Measurements from ENCODE around the gene ZNF695. TPM values are rescaled to one million over a fixed set of nuclear protein-coding genes. Genes with fewer than 3 reads are reported as not detected.
"Not testable (repeated sequence)": the region's sequence is repeated elsewhere in the genome, so short reads cannot be mapped to it uniquely, and the experiment has no call there.

ZNF695 gene
- 12.0 and 13.1 TPM in 2 replicates for total RNA-seq (2014; rRNA removed; shearing (Covaris generic))
- polyA plus RNA-seq (2014; cell fraction: nucleus; rRNA removed): 17.0 and 25.7 TPM in 2 replicates

DNA sequence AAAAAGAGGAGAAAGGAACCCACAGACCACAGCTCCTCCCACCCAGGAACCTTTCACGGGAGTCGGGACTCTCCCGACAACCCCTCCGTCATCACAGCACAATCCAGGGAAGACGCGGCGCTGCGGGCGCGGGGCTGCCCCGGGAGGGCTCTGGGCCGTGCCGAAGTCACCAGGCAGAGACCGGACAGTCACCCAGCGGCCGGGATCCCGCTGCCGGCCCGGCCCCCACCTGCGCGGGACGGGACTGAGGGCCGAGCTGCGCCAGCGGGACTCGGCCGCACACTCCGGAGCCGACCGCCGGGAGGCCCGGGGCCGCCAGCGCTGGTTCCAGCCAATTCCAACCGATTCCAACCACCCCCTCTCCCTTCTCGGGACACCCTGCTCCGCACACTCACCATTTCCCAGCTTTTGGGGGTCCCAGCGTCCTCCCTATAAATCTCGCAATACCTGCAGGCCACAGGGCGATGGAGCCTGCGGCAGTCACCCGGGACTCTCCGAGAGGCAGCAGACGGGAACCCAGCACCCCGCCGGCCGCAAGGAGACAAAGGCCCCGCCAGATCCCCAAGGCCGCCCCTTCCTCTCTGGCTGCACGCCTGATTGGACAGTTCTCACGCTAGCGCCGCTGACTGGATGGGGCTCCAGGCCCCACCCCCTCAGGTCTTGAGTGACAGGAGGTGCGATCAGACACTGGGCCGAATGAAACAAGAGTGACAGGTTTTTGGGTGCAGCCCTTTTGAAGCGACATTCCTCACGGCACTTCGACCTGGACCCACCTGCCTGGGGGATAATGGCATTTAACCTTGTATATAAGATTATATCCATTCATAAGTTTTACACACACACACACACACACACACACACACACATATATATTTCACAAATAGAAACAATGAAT, at the start of gene ZNF695:
ZNF695 (minus strand) TSS at position 547 of the 895 bp plus-strand sequence; CDS start at position 398, 149 bp downstream.
- DNase-seq (ENCODE audit: extremely low read depth, low read depth): peak; percentile 98

DNA sequence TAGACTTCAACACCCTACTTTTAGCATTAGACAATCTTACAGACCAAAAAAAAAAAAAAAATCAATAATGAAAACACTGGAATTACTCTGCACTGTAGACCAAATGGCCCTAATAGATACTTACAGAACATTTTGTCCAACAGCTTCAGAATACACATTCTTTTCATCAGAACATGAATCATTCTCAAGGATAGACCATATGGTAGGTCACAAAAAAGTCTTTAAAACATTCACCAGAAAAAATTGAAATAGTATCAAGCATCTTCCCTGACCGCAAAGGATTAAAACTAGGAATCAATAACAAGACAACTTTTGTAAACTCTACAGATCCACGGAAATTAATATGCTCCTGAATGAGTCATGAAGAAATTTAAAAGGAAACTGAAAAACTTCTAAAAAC, 48.2 kb upstream of the ZNF695 start:
- no peak for DNase-seq (ENCODE audit: extremely low read depth, low read depth)

DNA sequence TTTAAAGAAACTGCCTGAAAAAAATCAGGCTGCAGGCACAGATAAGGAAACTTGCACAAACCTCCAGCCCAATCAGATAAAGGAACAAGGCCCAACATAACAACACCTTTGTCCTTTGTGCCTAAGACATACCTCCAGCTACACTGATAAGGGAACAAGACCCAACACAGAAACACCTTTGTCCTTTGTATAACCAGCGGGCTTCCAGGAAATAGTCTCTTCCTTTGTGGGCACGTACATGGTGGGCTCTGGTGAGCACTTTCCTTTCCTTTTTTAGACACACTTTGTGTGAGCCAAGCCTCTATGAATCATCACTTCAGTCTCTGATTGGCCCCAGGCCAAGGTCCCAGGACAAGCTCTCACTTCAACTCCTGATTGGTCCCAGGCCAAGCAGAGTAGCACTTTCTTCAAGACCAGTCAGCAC, 47.1 kb upstream of the ZNF695 start:
- DNase-seq (ENCODE audit: extremely low read depth, low read depth): no peak

DNA sequence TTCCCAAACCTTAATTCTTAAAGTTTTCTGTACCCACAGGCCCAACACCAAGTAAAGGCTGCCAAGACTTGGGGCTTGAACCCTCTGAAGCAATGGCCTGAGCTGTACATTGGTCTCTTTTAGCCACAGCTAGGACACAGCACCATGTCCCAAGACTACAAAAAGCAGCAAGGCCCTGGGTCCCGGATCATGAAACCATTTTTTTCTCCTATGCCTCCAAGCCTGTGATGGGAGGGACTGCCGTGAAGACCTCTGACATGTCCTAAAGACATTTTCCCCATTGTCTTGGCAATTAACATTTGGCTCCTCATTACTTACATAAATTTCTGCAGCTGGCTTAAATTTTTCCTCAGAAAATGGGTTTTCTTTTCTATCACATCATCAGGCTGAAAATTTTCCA, 39.8 kb upstream of the ZNF695 start:
- no peak for DNase-seq (ENCODE audit: extremely low read depth, low read depth)

DNA sequence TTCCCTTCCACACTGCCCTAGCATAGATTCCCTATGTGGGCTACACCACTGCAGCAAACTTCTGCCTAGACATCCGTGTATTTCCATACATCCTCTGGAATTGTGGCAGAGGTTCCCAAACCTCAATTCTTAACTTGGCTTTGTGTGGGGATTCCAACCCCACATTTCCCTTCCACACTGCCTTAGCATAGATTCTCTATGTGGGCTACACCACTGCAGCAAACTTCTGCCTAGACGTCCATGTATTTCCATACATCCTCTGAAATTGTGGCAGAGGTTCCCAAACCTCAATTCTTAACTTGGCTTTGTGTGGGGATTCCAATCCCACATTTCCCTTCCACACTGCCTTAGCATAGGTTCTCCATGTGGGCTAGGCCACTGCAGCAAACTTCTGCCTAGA, 39.4 kb upstream of the ZNF695 start:
- DNase-seq (ENCODE audit: extremely low read depth, low read depth): no peak

DNA sequence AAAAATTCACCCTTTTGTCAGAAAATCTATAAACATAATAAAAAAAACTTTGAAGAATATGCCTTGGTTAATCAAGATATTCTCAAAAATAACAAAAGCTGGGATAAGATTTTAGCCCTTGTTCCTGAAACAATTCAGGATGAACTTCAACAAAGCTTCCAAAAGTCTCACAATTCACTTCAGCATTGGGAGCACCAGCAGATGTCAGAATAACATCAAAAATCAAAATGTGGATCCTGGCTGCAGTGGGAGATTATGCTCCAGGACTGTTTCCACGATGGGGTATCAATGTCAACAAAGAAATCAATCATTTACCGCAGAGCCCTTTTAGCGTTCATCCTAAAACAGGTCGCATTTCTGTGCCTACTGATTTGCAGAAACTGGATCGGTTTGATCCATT, 35.5 kb upstream of the ZNF695 start:
- DNase-seq (ENCODE audit: extremely low read depth, low read depth): no peak

DNA sequence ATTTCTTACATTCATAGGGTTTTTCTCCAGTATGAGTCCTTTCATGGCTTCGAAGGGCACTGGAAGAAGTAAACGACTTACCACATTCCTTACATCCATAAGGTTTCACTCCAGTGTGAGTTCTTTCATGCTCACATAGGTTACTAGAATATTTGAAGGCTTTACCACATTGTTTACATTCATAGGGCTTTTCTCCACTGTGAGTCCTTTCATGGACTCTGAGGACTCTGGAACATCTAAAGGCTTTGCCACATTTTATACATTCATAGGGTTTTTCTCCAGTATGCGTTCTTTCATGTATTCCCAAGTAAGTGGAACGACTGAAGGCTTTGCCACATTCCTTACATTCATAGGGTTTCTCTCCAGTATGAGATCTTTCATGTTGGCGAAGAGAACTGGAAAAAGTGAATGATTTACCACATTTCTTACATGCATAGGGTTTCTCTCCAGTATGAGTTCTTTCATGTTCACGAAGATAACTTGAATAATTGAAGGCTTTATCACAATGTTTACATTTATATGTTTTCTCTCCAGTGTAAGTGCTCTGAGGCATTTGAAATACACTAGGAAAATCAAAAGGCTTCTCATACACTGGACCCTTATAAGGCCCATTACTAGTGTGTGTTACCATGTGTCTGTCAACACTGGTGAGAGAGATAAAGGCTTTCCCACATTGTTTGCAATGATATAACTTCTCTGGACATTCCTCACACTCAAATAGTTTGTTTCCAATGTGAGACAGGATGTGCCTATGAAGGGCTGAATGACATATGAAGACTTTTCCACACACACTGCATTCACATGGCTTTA, 29.9 kb upstream of the ZNF695 start:
- no peak for DNase-seq (ENCODE audit: extremely low read depth, low read depth)

DNA sequence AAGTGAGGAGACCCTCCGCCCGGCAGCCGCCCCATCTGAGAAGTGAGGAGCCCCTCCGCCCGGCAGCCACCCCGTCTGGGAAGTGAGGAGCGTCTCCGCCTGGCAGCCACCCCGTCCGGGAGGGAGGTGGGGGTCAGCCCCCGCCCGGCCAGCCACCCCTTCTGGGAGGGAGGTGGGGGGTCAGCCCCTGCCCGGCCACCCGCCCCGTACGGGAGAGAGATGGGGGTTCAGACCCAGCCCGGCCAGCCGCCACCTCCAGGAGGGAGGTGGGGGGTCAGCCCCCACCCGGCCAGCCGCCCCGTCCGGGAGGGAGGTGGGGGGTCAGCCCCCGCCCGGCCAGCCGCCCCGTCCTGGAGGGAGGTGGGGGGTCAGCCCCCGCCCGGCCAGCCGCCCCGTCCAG, 24.4 kb upstream of the ZNF695 start:
- not testable (repeated sequence) for DNase-seq (ENCODE audit: extremely low read depth, low read depth)

DNA sequence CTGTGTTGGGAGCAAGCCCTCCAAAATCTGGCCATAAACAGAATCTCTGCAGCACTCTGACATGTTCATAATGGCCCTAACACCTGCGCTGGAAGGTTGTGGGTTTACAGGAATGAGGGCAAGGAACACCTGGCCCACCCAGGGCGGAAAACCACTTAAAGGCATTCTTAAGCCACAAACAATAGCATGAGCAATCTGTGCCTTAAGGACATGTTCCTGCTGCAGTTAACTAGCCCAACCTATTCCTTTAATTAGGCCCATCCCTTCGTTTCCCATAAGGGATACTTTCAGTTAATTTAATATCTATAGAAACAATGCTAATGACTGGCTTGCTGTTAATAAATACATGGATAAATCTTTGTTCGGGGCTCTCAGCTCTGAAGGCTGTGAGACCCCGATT, 16.8 kb upstream of the ZNF695 start:
- DNase-seq (ENCODE audit: extremely low read depth, low read depth): not testable (repeated sequence)

DNA sequence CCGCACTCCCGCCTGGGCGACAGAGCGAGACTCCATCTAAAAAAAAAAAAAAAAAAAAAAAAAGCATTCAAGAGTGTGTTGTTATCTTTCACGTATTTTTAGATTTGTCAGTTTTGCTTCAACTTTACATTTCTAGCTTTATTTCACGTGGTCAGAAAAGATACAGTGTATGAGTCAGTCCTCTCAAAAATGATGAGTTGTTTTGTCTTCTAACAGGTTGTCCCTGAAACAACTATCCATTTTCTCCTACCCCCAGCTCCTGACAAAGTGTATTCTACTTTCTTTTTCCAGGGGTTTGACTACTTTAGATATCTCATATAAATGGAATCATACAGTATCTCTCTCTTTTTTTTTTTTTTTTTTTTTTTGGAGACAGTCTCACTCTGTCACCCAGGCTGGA, 5.5 kb upstream of the ZNF695 start:
- no peak for DNase-seq (ENCODE audit: extremely low read depth, low read depth)

DNA sequence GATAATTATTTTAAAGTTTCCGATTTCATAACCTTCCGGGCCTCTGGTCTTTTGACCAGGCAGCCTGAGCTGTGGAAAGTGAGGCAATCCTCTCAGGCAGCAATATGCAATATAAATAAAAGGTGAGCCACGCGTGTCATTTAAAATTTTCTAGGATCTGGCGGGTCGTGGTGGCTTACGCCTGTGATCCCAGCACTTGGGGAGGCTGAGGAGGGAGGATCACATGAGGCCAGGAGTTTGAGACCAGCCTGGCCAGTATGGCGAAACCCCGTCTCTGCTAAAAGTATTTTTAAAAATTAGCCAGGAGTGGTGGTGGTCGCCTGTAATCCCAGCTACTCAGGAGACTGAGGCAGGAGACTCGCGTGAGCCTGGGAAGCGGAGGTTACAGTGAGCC, 546 bp upstream of the ZNF695 start:
- DNase-seq (ENCODE audit: extremely low read depth, low read depth): no peak

DNA sequence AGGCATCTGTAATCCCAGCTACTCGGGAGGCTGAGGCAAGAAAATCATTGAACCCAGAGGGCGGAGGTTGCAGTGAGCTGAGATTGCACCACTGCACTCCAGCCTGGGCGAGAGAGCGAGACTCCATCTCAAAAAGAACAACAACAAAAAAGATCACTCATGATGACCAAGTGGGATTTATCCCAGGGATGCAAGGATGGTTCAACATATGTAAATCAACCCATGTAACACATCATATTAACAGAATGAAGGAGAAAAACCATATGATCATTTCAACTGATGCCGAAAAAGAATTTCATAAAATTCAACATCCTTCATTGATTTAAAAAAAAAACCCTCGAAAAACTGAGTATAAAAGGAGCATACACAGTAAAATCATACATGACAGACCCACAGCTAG, 3.8 kb downstream of the ZNF695 start:
- not testable (repeated sequence) for DNase-seq (ENCODE audit: extremely low read depth, low read depth)

DNA sequence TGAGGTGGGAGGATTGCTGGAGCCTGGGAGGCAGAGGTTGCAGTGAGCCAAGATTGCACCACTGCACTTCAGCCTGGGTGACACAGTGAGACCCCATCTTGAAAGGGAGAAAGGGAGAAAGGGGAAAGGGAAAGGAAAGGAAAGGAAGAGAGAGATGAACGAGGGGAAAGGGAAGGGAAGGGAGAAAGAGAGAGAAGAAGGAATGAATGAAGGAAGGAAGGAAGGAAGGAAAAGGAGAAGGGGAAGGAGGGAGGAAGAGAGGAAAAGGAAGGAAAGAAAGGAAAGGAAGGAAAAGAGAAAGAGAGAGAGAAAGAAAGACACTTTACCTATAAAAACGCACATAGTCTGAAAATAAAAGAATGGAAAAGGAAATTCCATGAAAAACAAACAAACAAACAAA, 18.0 kb downstream of the ZNF695 start:
- no peak for DNase-seq (ENCODE audit: extremely low read depth, low read depth)

DNA sequence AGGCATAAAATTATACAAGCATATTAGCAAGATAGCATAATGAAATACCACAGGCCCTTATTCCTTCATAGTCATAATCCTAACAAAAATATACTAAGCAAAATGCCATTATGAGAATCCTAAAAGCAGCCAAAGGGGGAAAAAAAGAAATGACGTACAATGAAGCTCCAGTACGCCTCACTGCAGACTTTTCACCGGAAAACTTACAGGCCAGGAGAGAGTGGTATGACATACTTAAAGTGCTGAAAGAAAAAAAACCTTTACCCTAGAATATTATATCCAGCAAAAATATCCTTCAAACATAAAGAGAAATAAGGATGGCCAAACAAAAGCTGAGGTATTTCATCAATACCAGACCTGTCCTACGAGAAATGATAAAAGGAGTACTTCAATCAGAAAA, 19.5 kb downstream of the ZNF695 start:
- DNase-seq (ENCODE audit: extremely low read depth, low read depth): no peak

DNA sequence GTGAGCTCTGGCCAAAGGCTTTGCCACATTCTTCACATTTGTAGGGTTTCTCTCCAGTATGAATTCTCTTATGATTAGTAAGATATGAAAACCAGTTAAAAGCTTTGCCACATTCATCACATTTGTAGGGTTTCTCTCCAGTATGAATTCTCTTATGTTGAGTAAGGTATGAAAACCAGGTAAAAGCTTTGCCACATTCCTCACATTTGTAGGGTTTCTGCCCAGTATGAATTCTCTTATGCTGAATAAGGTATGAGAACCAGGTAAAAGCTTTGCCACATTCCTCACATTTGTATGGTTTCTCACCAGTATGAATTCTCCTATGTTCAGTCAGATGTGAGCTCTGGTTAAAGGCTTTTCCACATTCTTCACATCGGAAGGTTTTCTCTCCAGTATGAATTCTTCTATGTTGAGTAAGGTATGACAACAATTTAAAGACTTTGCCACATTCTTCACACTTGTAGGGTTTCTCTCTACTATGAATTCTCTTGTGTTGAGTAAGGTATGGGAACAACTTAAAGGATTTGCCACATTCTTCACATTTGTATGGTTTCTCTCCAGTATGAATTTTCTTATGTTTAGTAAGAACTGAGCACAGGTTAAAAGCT, 20.7 kb downstream of the ZNF695 start:
- DNase-seq (ENCODE audit: extremely low read depth, low read depth): no peak

DNA sequence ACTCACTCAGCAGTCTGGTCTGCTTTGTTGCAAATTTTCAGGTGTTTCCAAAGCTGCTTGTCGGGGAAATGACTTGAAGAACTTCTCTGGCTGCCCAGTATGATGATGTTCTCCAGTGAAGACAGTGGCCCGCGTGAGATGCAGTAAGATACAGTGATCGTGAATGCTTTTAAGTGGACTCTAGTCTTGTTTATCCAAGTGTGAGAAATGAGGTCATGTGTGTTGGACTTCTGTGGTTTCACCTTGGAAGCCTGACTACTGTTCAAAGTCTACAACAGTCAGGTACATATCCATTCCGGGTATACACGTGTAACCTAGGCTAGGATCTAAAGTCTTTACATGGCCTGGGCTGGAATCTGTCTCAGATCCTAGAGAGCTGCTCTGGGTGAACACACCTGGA, 29.1 kb downstream of the ZNF695 start:
- DNase-seq (ENCODE audit: extremely low read depth, low read depth): no peak

DNA sequence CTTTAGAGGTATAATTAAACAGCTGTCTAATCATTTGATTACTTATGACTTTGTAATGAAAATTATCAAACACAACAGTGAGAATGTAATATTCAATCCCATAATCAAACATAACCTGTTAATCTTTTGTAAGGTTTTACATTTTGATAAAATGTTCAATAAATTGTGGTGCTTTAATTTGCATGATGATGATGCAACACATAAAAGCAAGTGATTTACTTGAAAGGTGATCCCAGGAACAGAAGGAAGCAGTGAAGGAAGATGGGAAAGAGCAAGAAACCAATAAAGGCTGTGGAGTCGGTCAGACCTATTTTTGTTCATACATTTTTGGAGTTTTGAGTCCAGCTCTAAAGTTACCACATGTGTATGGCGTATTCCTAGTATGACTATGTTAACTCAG, 29.6 kb downstream of the ZNF695 start:
- no peak for DNase-seq (ENCODE audit: extremely low read depth, low read depth)

DNA sequence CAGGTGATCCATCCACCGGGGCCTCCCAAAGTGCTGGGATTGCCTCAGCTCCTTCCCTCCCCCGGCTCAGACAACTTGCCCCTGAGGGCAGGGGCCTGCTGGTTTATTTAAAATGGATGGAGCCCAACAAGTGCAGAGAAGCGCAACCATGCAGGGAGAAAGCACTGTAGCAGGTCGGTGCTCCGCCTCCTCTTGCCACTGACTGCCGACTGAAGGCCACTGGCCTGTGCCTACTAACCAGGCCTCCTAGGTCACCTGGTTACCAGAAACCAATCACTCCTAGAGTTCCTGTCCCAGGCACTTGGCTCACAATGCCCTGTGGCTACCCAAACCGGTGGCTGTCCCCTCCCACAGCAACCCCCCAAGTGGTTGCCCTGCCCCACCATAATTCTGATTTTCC, 35.9 kb downstream of the ZNF695 start:
- no peak for DNase-seq (ENCODE audit: extremely low read depth, low read depth)

DNA sequence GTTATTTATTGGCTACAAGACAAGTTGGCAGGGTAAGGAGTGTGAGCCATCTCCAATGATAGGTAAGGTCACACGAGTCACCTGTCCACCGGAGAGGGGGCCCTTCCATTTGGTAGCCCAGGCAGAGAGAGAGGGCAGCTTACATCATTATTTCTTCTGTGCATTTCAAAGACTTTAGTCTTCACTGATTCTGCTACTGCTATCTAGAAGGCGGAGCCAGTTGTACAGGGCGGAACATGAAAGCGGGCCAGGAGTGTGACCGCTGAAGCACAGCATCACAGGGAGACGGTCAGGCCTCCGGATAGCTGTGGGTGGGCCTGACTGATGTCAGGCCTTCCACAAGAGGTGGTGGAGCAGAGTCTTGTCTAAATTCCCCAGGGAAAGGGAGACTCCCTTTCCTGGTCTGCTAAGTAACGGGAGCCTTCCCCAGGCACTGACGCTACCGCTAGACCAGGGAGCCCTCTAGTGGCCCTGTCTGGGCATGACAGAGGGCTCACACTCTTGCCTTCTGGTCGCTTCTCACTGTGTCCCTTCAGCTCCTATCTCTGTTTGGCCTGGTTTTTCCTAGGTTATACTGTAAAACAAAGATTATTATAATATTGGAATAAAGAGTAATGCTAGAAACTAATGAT, 36.7 kb downstream of the ZNF695 start:
- DNase-seq (ENCODE audit: extremely low read depth, low read depth): peak; percentile 30

DNA sequence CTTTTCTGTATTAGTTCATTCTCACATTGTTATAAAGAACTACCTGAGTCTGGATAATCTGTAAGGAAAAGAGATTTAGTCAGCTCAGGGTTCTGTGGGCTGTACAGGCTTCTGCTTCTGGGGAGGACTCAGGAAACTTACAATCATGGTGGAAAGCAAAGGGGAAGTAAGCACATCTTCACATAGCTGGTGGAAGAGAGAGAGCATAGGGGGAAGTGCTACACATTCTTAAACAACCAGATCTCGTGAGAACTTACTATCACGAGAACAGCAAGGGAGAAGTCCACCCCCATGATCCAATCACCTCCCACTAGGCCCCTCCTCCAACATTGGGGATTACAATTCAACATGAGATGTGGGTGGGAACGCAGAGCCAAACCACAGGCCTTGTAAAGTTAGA, 38.2 kb downstream of the ZNF695 start:
- no peak for DNase-seq (ENCODE audit: extremely low read depth, low read depth)

DNA sequence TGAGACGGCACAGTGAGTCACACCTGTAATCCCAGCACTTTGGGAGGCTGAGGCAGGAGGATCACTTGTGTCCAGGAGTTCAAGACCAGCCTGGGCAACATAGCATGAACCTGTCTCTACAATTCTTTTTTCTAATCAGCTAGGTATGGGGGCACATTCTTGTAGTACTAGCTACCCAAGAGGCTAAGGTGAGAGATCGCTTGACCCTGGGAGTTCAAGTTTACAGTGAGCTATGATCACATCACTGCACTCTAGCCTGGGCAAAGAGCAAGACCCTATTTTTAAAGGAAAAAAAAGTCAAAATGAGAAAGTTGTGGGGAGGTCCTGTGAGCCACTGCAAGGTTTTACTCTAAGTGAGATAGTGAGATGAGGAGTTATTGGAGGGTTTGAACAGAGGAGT, 41.4 kb downstream of the ZNF695 start:
- no peak for DNase-seq (ENCODE audit: extremely low read depth, low read depth)
